Fibroblast of skin of back (primary cell): ENCODE measurements around the gene FNDC3A.
"Not testable (repeated sequence)": the region's sequence is repeated elsewhere in the genome, so short reads cannot be mapped to it uniquely, and the experiment has no call there.

ENCODE experiments used
- DNase-seq: peaks from one replicate; pipeline ENCODE4 v3.0.0-alpha.2; 2013

FNDC3A gene

DNA sequence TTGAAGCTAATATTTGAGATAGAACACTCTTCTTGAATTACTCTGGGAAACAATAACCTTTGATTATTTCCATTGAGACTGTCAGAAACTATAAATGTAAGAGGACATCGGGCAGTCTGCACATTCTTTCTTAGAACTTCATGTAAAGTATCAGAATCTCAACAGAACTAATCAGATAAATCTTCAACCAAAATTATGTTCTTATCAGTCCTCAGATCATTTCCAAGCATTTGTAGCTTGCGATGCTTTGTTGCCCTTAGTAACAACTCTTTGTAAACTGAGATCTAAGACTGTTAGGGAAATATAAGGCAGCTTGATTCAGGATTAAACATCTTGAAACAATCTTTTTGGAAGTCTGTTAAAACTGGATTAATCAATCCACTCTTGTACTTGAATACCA lies 70.3 kb downstream of the FNDC3A start:
- no peak for DNase-seq

- no peak for DNase-seq
Observed at GRCh38 chr13:49046519-49046918, 70.8 kb downstream of the FNDC3A start.

DNA sequence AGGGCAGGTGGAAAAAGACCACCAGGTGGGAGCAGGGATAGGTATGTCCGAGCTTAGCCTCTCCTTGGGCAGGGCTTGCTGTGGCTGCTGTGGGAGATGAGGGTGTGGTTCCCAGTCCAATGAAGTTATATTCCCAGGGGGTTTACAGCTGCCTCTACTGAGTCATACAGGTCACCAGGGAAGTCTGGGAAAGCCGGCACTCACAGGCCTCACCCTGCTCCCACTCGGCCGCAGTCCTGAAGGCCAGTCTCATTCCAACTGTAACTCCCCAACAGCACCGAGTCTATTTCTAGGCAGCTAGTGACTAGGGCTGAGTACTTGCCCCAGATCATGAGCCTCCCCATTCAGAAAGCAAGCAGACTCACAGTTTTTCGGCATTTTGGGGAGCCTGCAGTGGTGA lies 77.1 kb downstream of the FNDC3A start:
- no peak for DNase-seq

- DNase-seq, result no peak
Observed at GRCh38 chr13:49053215-49053614, 77.5 kb downstream of the FNDC3A start.

DNA sequence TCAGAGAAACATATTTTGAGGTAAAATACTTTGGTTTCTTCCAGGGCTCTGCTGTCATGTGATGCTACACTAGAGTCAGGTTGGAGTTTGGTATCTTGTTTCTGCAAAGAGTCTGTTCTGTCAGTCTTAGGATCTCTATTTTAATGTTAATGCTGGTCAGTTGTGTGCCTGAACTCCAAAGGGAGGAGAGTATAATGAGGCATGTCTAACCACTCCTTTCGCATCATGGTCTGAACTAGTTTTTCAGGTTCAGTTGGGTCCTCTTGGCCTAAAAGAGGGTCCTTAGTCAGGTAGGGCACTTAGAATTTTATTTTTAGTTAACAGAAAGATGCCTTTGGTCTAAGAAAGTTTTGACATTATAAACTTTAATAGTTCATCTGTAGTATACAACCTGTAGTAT lies 78.2 kb downstream of the FNDC3A start:
- DNase-seq, result no peak

DNA sequence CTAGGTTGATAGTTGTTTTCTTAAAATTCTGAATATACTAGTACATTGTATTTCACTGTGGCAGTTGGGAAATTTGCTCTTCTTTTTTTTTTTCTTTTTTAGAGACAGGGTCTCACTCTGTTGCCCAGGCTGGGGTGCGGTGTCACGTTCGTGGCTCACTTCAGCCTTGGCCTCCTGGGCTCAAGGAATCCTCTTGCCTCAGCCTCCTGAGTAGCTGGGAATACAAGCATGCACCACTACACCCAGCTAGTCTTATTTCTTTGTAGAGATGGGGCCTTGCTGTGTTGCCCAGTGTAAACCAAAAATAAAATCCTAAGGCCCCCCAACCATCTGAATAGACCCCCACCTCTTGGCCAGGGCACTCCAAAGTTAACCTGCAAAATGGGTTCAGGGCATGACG lies 79.3 kb downstream of the FNDC3A start:
- no peak for DNase-seq

- no peak for DNase-seq
Observed at GRCh38 chr13:49057176-49057575, 81.5 kb downstream of the FNDC3A start.

GRCh38 chr13:49058761-49059160 lies 83.0 kb downstream of the FNDC3A start:
- DNase-seq, result no peak

DNA sequence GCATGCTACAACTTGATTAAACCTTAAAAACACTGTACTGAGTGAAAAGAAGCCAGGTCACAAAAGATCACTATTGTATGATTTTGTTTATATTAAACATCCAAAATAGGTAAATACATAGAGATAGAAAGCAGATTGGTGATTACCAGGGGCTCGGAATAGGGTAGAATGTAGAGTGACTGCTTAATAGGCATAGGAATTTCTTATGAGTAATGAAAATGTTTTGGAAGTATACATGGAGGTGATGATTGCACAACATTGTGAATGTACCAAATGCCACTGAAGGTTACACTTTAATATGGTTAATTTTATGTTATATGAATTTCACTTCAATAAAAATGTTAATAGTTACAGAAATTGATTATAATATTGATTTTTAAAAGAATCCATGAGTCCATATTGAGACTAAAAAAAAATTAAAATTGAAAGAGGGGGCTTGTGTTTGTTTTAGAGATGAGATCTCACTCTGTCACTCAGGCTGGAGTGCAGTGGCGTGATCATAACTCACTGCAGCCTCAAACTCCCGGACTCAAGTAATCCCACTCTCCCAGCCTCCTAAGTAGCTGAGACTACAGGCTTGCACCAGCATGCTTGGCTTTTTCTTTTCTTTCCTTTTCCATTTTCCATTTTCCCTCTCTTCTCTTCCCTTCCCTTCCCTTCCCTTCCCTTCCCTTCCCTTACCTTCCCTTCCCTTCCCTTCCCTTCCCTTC lies 85.1 kb downstream of the FNDC3A start:
- peak; percentile 25 for DNase-seq

DNA sequence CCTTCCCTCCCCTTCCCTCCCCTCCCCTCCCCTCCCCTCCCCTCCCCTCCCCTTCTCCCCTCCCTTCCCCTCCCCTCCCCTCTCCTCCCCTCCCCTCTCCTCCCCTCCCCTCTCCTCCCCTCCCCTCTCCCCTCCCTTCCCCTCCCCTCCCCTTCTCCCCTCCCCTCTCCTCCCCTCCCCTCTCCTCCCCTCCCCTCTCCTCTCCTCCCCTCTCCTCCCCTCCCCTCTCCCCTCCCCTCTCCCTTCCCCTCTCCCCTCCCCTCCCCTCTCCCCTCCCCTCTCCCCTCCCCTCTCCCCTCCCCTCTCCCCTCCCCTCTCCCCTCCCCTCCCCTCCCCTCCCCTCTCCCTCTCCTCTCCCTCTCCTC lies 85.7 kb downstream of the FNDC3A start:
- not testable (repeated sequence) for DNase-seq

DNA sequence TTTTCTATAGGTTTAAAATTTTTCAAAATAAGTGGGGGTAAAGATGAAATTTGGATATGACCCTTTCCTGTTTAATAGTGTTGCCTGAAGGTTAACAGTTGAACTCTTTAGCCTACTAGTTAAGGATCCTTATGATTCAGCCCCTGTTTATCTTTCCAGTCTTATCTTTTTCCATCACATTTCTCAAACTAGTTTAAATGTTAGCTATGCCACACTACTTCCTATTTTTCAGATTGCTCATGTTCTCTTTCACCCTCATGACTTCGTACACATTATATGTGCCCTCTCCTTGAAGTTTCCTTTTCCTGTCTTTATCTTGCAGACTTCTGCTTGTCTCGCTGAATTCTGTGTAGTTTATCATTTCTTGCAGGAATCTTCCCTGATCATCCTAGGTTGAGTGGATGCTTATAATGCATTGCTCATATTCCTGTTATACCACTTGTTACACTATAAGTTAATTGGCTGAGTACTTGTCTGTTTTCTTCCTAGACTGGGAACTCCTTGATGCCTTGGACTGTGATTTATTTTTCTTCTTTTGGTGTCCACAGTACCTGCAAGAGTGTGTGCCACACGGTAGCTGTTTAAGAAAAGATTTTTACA lies 86.7 kb downstream of the FNDC3A start:
- peak; percentile 26 for DNase-seq

DNA sequence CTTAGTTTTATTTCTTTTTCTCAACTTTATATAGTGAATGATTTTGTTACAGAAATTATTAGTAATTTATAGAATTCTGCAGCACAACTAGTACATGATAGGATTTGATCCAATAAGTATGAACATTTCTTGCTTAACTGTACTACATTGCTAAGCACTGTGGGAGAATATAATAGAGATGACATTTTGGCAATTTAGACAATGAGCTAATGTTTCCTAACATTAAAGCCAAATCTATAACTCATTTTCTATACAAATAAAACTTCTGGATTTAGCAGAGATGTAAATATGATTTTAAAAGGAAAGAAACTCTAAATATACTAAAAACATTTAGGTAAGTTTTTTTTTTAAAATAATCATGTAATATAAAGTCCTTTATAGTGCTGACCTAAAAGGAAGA lies 87.3 kb downstream of the FNDC3A start:
- no peak for DNase-seq

GRCh38 chr13:49063497-49063896 lies 87.8 kb downstream of the FNDC3A start:
- peak; percentile 68 for DNase-seq

DNA sequence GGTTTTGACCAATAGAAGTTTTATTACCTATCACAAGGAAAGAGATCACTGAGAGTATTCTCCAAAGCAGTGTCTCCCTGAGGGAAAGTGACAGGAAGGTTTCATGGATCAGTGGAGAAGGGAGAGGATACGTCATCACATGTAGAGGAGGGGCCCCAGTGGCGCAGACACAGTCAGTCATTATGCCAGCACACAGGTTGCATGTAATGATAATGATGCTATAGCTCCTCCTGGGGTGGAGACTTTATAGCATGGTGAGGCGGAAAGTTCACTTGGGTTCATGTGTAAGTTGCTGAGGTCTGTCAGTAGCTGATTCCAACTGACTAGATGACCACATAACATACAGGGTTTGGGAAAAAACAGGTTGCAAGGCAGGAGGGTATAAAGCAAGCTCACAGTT lies 88.8 kb downstream of the FNDC3A start:
- no peak for DNase-seq

- no peak for DNase-seq
Observed at GRCh38 chr13:49066856-49067255, 91.1 kb downstream of the FNDC3A start.

DNA sequence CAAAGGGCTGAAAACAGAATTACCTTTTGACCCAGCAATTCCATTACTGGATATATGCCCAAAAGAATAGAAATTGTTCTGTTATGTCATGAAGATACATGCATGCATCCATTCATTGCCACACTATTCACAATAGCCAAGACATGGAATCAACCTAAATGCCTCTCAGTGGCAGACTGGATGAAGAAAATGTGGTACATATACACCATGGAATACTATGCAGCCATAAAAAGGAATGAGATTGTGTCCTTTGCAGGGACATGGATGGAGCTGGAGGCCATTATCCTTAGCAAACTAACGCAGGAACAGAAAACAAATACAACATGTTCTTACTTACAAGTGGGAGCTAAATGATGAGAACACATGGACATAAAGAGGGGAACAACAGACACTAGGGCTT lies 92.8 kb downstream of the FNDC3A start:
- DNase-seq, result not testable (repeated sequence)

GRCh38 chr13:49070021-49070420 lies 94.3 kb downstream of the FNDC3A start:
- not testable (repeated sequence) for DNase-seq

DNA sequence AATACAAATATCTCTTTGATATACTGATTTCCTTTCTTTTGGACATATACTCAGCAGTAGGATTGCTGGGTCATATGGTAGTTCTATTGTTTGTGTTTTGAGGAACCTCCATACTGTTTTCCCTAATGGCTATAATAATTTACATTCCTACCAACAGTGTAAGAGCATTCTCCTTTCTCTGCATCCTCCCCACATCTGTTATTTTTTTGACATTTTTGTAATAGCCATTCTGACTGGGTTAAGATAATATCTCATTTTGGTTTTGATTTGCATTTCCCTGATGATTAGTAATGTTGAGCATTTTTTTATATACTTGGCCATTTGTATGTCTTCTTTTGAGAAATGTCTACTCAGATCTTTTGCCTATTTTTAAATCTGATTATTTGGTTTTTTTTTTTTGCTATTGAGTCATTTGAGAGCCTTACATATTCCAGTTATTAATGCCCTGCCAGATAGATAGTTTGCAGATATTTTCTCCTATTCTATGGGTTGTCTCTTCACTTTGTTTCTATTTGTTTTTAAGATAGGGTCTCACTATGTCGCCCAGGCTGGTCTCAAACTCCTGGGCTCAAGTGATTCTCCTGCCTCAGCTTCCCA lies 95.7 kb downstream of the FNDC3A start:
- DNase-seq, result peak; percentile 80

DNA sequence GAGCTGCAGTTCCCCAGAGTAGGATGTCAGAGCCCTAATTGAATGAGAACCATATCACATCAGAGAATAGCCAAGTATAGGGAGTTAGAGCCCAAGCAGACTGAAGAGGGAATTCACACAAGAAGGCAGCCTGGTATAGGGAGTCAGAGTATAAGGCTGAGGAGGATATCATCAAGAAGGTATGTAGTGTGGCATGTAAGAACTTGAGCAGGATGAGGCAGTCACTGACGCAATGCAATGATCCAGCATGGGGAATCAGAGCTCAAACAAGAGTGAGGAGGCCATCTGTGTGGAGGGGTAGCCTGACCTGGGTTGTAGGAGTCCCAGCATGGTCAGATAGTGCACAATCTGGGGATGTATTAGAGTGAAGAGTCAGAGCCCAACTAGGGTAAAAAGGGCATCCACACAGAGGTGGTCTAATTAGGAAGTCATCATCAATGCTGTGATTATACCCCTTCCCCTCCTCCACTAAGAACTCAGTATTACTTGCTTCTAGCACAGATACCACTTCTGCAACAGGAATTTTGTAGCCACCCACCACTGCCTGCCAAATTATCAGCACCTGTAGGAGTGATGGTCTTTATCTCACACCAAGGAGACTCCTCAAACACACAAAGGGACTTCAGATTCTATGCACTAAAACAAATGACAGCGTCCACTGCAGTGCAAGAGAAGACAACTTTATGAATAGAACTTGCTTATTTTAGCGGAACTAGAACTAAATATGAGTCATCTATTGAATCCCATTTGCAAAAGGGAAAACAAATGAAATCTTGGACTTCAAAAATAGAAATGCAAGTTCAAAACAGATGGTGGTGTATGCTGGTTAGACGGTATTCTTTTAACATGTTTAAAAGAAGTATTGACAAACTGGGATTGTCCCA lies 107.2 kb downstream of the FNDC3A start:
- DNase-seq, result peak; percentile 81

GRCh38 chr13:49084961-49085360 lies 109.2 kb downstream of the FNDC3A start:
- no peak for DNase-seq

GRCh38 chr13:49086722-49087121 lies 111.0 kb downstream of the FNDC3A start:
- peak; percentile 42 for DNase-seq

- no peak for DNase-seq
Observed at GRCh38 chr13:49093376-49093775, 117.7 kb downstream of the FNDC3A start.

DNA sequence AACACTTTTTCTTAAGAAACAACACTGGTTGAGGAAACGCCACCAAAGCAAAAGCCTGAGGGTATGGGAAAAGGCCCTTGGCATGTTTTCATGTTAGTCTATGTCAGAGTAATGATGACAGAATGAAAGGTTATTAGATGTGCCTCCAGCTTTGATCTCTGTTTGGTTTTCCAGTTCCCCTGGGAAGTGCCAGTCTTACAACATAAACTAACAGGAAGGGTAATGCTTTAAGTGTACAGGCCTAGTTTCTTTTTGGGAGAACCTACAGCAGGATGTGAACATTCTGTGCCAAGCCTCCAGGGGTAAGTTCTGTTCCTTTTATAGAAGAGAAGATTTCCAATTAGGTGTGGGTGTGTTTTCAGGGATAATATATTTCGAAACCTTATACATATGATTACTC lies 121.7 kb downstream of the FNDC3A start:
- peak; percentile 42 for DNase-seq
